Right cardiac atrium (tissue), 5 donors: ENCODE results near the gene FKBP1A. TPM values are rescaled to one million over a fixed set of nuclear protein-coding genes. Genes with fewer than 3 reads are reported as not detected.

Source experiments
- ATAC-seq, 2 donors: fragments of 200-7000 bp; cut with Tn5 transposase; one replicate each; pipeline versions ENCODE4 v1.8.0 to v1.9.1; 2020; ENCODE audit warnings: moderate library complexity in 2 of 2, mild to moderate bottlenecking in 1 of 2
- DNase-seq, 3 donors: peaks; one replicate each; pipeline ENCODE4 v3.0.0-alpha.2; 2020
- H3K27ac ChIP-seq: one replicate; pipeline ENCODE4 v1.5.1; 2013; ENCODE audit warnings: mild to moderate bottlenecking, low read length, control low read depth, moderate library complexity
- H3K27me3 ChIP-seq: one replicate; pipeline ENCODE4 v1.6.1; 2013; ENCODE audit not compliant: control insufficient read depth, insufficient read depth
- H3K4me1 ChIP-seq: one replicate; pipeline ENCODE4 v1.6.1; 2013; ENCODE audit warnings: low read length; ENCODE audit not compliant: control insufficient read depth, insufficient read depth
- H3K4me3 ChIP-seq: one replicate; pipeline ENCODE4 v1.5.1; 2013; ENCODE audit warnings: low read length, control low read depth
- H3K9me3 ChIP-seq: one replicate; pipeline ENCODE4 v1.6.1; 2013; ENCODE audit warnings: low read length; ENCODE audit not compliant: control insufficient read depth
- WGBS: extraction: QIAGEN DNeasy Blood & Tissue Kit; methylation state at CpG from one replicate; pipeline ENCODE4 v1.1.7; 2013; 5-methylcytosine and 5-hydroxymethylcytosine counted together
- intact Hi-C, 4 donors: fragments of 100-400 bp; cut with DNase I; formaldehyde crosslinking; loops; one replicate each; pipeline versions ENCODE4 v1.11.0 to v1.14.0; 2022 to 2023
- polyA plus RNA-seq: library from polyadenylated mRNA; stranded (reverse); fragments of 200-250 nt; gene quantifications from one replicate; pipeline ENCODE4 v1.2.3, GENCODE V29; 2013
- total RNA-seq, 4 donors: library from RNA; stranded (reverse); fragmentation: NEBNext Ultra II Directional; extraction: Animal tissue kit (Norgen Biotek cat#: 25700); gene quantifications; one replicate each; pipeline ENCODE4 v1.2.1, GENCODE V29; 2021
- donor health status: healthy with polysubstance abuse.
- donor health status: DM: no; HTN: yes; CAD: no.
- donor health status: DM: no; HTN: no; CAD: no.
- donor health status: DM: no; HTN: yes; CAD: no; lungs with severe emphysema.
- donor health status: DM: yes; HTN: yes; CAD: no.

Gene FKBP1A
- total and polyA plus RNA-seq, 5 donors: 105 to 162 (median 129) TPM

GRCh38 chr20:1431158-1431557 lies 38.3 kb upstream of the FKBP1A start:
- no peaks in the 10 kb centered on the region for H3K27me3 ChIP-seq

GRCh38 chr20:1430004-1430451 lies 37.2 kb upstream of the FKBP1A start:
- H3K27ac ChIP-seq: no peak overlapping the region
- H3K27me3 ChIP-seq: no peaks in the 10 kb centered on the region
- intact Hi-C loops: no loop called here
- H3K4me3 ChIP-seq: no peak overlapping the region
- H3K4me1 ChIP-seq: no peaks in the 10 kb centered on the region
- DNase-seq (no peak), ATAC-seq (no peak)
- WGBS: 61% methylated on average over 1 of the region's 1 CpG
- no peaks in the 10 kb centered on the region for H3K9me3 ChIP-seq

More at GRCh38 chr20:1431158-1431557, 38.3 kb upstream of the FKBP1A start:
- H3K4me1 ChIP-seq: no peaks in the 10 kb centered on the region
- H3K27ac ChIP-seq: no peak overlapping the region
- 27% methylated on average over 1 of the region's 1 CpG for WGBS
- DNase-seq (no peak), ATAC-seq (no peak)
- no peak overlapping the region for H3K4me3 ChIP-seq
- intact Hi-C loops: no loop called here
- H3K9me3 ChIP-seq: no peaks in the 10 kb centered on the region

GRCh38 chr20:1429143-1429728 lies 36.4 kb upstream of the FKBP1A start:
- 85% methylated on average over 4 of the region's 4 CpGs for WGBS
- no peaks in the 10 kb centered on the region for H3K27me3 ChIP-seq
- intact Hi-C loops: no loop called here
- DNase-seq (no peak), ATAC-seq (no peak)
- H3K4me3 ChIP-seq: no peak overlapping the region
- H3K27ac ChIP-seq: no peak overlapping the region
- no peaks in the 10 kb centered on the region for H3K4me1 ChIP-seq
- H3K9me3 ChIP-seq: no peaks in the 10 kb centered on the region

- intact Hi-C loops: no loop called here
- H3K9me3 ChIP-seq: no peaks in the 10 kb centered on the region
Measured at GRCh38 chr20:1427457-1428054, 34.7 kb upstream of the FKBP1A start.

GRCh38 chr20:1426231-1426849 lies 33.5 kb upstream of the FKBP1A start:
- Histone ChIP-seq H3K9me3 (no peaks in the 10 kb centered on the region), H3K4me1 (no peaks in the 10 kb centered on the region), H3K27ac (no peak overlapping the region), H3K27me3 (no peaks in the 10 kb centered on the region), H3K4me3 (no peak overlapping the region)
- DNase-seq (no peak), ATAC-seq (no peak)
- 59% methylated on average over 4 of the region's 4 CpGs for WGBS
- intact Hi-C loops: no loop called here

More at GRCh38 chr20:1427457-1428054, 34.7 kb upstream of the FKBP1A start:
- no peak for ATAC-seq
- Histone ChIP-seq H3K27me3 (no peaks in the 10 kb centered on the region), H3K27ac (no peak overlapping the region), H3K4me1 (no peaks in the 10 kb centered on the region), H3K4me3 (no peak overlapping the region)
- no peak for DNase-seq
- WGBS: 37% methylated on average over 3 of the region's 3 CpGs

GRCh38 chr20:1424336-1424735 lies 31.5 kb upstream of the FKBP1A start:
- Histone ChIP-seq H3K27ac (no peak overlapping the region), H3K27me3 (no peaks in the 10 kb centered on the region), H3K4me3 (no peak overlapping the region), H3K9me3 (no peaks in the 10 kb centered on the region), H3K4me1 (no peaks in the 10 kb centered on the region)
- DNase-seq (no peak), ATAC-seq (no peak)
- WGBS: 67% methylated on average over 1 of the region's 1 CpG
- intact Hi-C loops: no loop called here

- Histone ChIP-seq H3K9me3 (no peaks in the 10 kb centered on the region), H3K27ac (no peak overlapping the region), H3K4me1 (no peaks in the 10 kb centered on the region), H3K27me3 (no peaks in the 10 kb centered on the region), H3K4me3 (no peak overlapping the region)
- ATAC-seq (no peak), DNase-seq (peak in 1 of 3 donors; percentile 47)
- WGBS: 44% methylated on average over 7 of the region's 7 CpGs
- intact Hi-C loops: no loop called here
Measured at GRCh38 chr20:1423625-1424106, 30.8 kb upstream of the FKBP1A start.

GRCh38 chr20:1423206-1423605 lies 30.4 kb upstream of the FKBP1A start:
- Histone ChIP-seq H3K4me3 (no peak overlapping the region), H3K9me3 (no peaks in the 10 kb centered on the region), H3K27me3 (no peaks in the 10 kb centered on the region), H3K4me1 (no peaks in the 10 kb centered on the region), H3K27ac (no peak overlapping the region)
- DNase-seq: no peak
- ATAC-seq: no peak
- WGBS: 82% methylated on average over 6 of the region's 6 CpGs
- intact Hi-C loops: no loop called here

GRCh38 chr20:1422753-1423152 lies 29.9 kb upstream of the FKBP1A start:
- intact Hi-C loops: no loop called here
- Histone ChIP-seq H3K4me1 (no peaks in the 10 kb centered on the region), H3K27ac (no peak overlapping the region), H3K27me3 (no peaks in the 10 kb centered on the region), H3K4me3 (no peak overlapping the region), H3K9me3 (no peaks in the 10 kb centered on the region)
- 29% methylated on average over 3 of the region's 3 CpGs for WGBS
- ATAC-seq: no peak
- DNase-seq: no peak

GRCh38 chr20:1420066-1420465 lies 27.2 kb upstream of the FKBP1A start:
- no peak for DNase-seq
- H3K9me3 ChIP-seq: no peaks in the 10 kb centered on the region
- no peak overlapping the region for H3K4me3 ChIP-seq
- no peaks in the 10 kb centered on the region for H3K4me1 ChIP-seq
- ATAC-seq: no peak
- no peak overlapping the region for H3K27ac ChIP-seq
- H3K27me3 ChIP-seq: no peaks in the 10 kb centered on the region
- WGBS: 94% methylated on average over 4 of the region's 4 CpGs
- intact Hi-C loops: no loop called here

GRCh38 chr20:1418350-1418749 lies 25.5 kb upstream of the FKBP1A start:
- 48% methylated on average over 3 of the region's 3 CpGs for WGBS
- intact Hi-C loops: no loop called here

More at GRCh38 chr20:1418350-1418749, 25.5 kb upstream of the FKBP1A start:
- Histone ChIP-seq H3K4me1 (no peaks in the 10 kb centered on the region), H3K9me3 (no peaks in the 10 kb centered on the region), H3K4me3 (no peak overlapping the region), H3K27ac (no peak overlapping the region), H3K27me3 (no peaks in the 10 kb centered on the region)
- DNase-seq (no peak), ATAC-seq (no peak)
